Measurements from ENCODE around the gene FNTB. TPM values are rescaled to one million over a fixed set of nuclear protein-coding genes. Genes with fewer than 3 reads are reported as not detected.

Gene FNTB
- total and polyA plus RNA-seq, 2 of the 8 experiments (the other 6 are each of a cell fraction or from before 2014, with no cell fraction given) = 16.0 to 20.7 TPM

GRCh38 chr14:65100922-65101541 lies 114.3 kb downstream of the FNTB start (continued):
- TF ChIP-seq RNF2 (IDR thresholded peaks at IDR 0.05; ENCODE audit: borderline replicate concordance, low read depth, low read length, missing control alignments, poor library complexity, severe bottlenecking) = no peak
- TF ChIP-seq JUND (IDR thresholded peaks at IDR 0.05; ENCODE audit: low read length) = no peak
- TF ChIP-seq BRCA1 (IDR thresholded peaks at IDR 0.05; ENCODE audit: low read depth, low read length) = no peak
